ENCODE results near the gene MLLT11.

- TF ChIP-seq FOXM1 (IDR thresholded peaks at IDR 0.05; ENCODE audit: borderline replicate concordance, low read depth), result no peak
- no peak for TF ChIP-seq CEBPB (IDR thresholded peaks at IDR 0.05)
- TF ChIP-seq YY1 (IDR thresholded peaks at IDR 0.05; ENCODE audit: low read depth), result no peak
- TF ChIP-seq REST (IDR thresholded peaks at IDR 0.05; ENCODE audit: low read depth), result no peak
- no peak for TF ChIP-seq MAX (IDR thresholded peaks at IDR 0.05)
- no peak for TF ChIP-seq RAD21 (IDR thresholded peaks at IDR 0.05; ENCODE audit: low read depth)
- TF ChIP-seq EP300 (IDR thresholded peaks at IDR 0.05; ENCODE audit: borderline replicate concordance), result no peak
- TF ChIP-seq ZBTB7A (IDR thresholded peaks at IDR 0.05; ENCODE audit: low read depth), result no peak
- no peak for TF ChIP-seq TCF12 (IDR thresholded peaks at IDR 0.05; ENCODE audit: low read depth)
- no peak for TF ChIP-seq TAF1 (IDR thresholded peaks at IDR 0.05; ENCODE audit: low read depth)
- TF ChIP-seq USF1 (IDR thresholded peaks at IDR 0.05), result no peak
- TF ChIP-seq EGR1 (IDR thresholded peaks at IDR 0.05), result no peak
- TF ChIP-seq CREB1 (IDR thresholded peaks at IDR 0.05; ENCODE audit: low read depth), result no peak
- no peak for TF ChIP-seq NFIC (IDR thresholded peaks at IDR 0.05)
These were observed 48.1 kb downstream of the MLLT11 start for GRCh38 chr1:151108331-151108730.
